H1 (cell line): ENCODE results near the gene NOB1. TPM values are rescaled to one million over a fixed set of nuclear protein-coding genes. Genes with fewer than 3 reads are reported as not detected.

Experiments
- CTCF ChIA-PET: fragments of 300-600 bp; sonication (Branson Sonifier 250); formaldehyde crosslinking; loops from one replicate; lab custom pipeline; 2021; ENCODE audit not compliant: partially characterized antibody; lab: Charles Lee
- POLR2A ChIA-PET: fragments of 300-600 bp; sonication (Branson Sonifier 250); formaldehyde crosslinking; loops from one replicate; lab custom pipeline; 2021; ENCODE audit warnings: inconsistent platforms; ENCODE audit not compliant: partially characterized antibody; lab: Charles Lee
- DNase-seq, 2 experiments: peaks; one replicate each; pipeline versions ENCODE4 v3.0.0 to v3.0.0-alpha.2; 2010 to 2022; ENCODE audit warnings: low spot score in 2 of 2, low read depth in 1 of 2, mixed read lengths in 1 of 2
- FAIRE-seq: peaks from 2 replicates; lab custom pipeline; 2011; peaks lifted over from hg19 to GRCh38; lab: Jason Lieb, UNC
- H2AFZ ChIP-seq: 2 replicates; pipeline ENCODE4 v1.8.1; 2012; ENCODE audit warnings: low read length, inconsistent platforms
- H2AK5ac ChIP-seq: 2 replicates; pipeline ENCODE4 v1.6.1; 2013; ENCODE audit warnings: low read depth, low read length
- H2BK120ac ChIP-seq: replicated peaks from 2 replicates; pipeline ENCODE3; 2013; ENCODE audit warnings: low read depth, low read length, inconsistent platforms
- H2BK12ac ChIP-seq: 2 replicates; pipeline ENCODE4 v1.6.1; 2013; ENCODE audit warnings: low read depth, low read length
- H2BK15ac ChIP-seq: 2 replicates; pipeline ENCODE4 v1.6.1; 2013; ENCODE audit warnings: low read length
- H2BK20ac ChIP-seq: 2 replicates; pipeline ENCODE4 v1.6.1; 2013; ENCODE audit warnings: low read length
- H2BK5ac ChIP-seq: 2 replicates; pipeline ENCODE4 v1.6.1; 2013; ENCODE audit warnings: low read depth, low read length
- H3K14ac ChIP-seq: 2 replicates; pipeline ENCODE4 v1.6.1; 2013; ENCODE audit warnings: inconsistent platforms; ENCODE audit not compliant: insufficient read length
- H3K18ac ChIP-seq: 2 replicates; pipeline ENCODE4 v1.6.1; 2013; ENCODE audit warnings: low read length; ENCODE audit errors: extremely low read depth
- H3K23ac ChIP-seq: 2 replicates; pipeline ENCODE4 v1.6.1; 2013; ENCODE audit warnings: inconsistent platforms; ENCODE audit not compliant: insufficient read length
- H3K23me2 ChIP-seq: 2 replicates; pipeline ENCODE4 v1.6.1; 2013; ENCODE audit warnings: low read depth, low read length
- H3K27ac ChIP-seq: 2 replicates; pipeline ENCODE4 v1.6.1; 2011; ENCODE audit warnings: low read depth, low read length, inconsistent platforms
- H3K27me3 ChIP-seq, 4 experiments: replicated peaks in 1 of 4; 1 replicate in 1 of 4; 2 replicates in 3 of 4; pipeline versions ENCODE4 v1.6.1 to v1.8.1; 2011 to 2013; ENCODE audit warnings: low read length in 3 of 4, mild to moderate bottlenecking in 3 of 4, inconsistent platforms in 2 of 4, mixed read lengths in 2 of 4, moderate library complexity in 1 of 4; ENCODE audit not compliant: control insufficient read depth in 3 of 4, insufficient read depth in 3 of 4; ENCODE audit errors: extremely low read depth in 1 of 4
- H3K36me3 ChIP-seq, 4 experiments: 2 replicates each; pipeline versions ENCODE4 v1.6.1 to v1.8.1; 2011 to 2013; ENCODE audit warnings: mild to moderate bottlenecking in 4 of 4, low read length in 3 of 4, moderate library complexity in 2 of 4, control low read depth in 1 of 4, inconsistent platforms in 1 of 4; ENCODE audit not compliant: insufficient read depth in 4 of 4, control insufficient read depth in 2 of 4
- H3K4ac ChIP-seq: replicated peaks from 2 replicates; pipeline ENCODE3; 2013; ENCODE audit warnings: low read length, low read depth, mixed read lengths, inconsistent platforms; ENCODE audit not compliant: insufficient read length
- H3K4me1 ChIP-seq, 4 experiments: replicated peaks in 1 of 4; 1 replicate in 1 of 4; 2 replicates in 3 of 4; pipeline versions ENCODE4 v1.6.1 to v1.8.1; 2011 to 2013; ENCODE audit warnings: low read length in 3 of 4, inconsistent platforms in 2 of 4, mixed read lengths in 1 of 4; ENCODE audit not compliant: insufficient read depth in 4 of 4, control insufficient read depth in 3 of 4
- H3K4me2 ChIP-seq, 2 experiments: 2 replicates each; pipeline versions ENCODE4 v1.6.1 to v1.8.1; 2011 to 2013; ENCODE audit warnings: low read depth in 2 of 2, low read length in 2 of 2, control low read depth in 1 of 2, inconsistent platforms in 1 of 2, mild to moderate bottlenecking in 1 of 2; ENCODE audit not compliant: insufficient read depth in 1 of 2
- H3K4me3 ChIP-seq, 4 experiments: fragments of 200-600, 300-600 bp in 1 of 4; sonication (generic), shearing (Covaris generic), sonication (Bioruptor Twin) in 1 of 4; 2 replicates each; pipeline versions ENCODE4 v1.5.1 to v1.8.1; 2011 to 2016; ENCODE audit warnings: low read length in 4 of 4, low read depth in 3 of 4, control low read depth in 2 of 4, inconsistent platforms in 2 of 4, mild to moderate bottlenecking in 2 of 4, mixed read lengths in 1 of 4, moderate library complexity in 1 of 4; ENCODE audit not compliant: insufficient read depth in 2 of 4; ENCODE audit errors: extremely low read depth in 1 of 4
- H3K56ac ChIP-seq: replicated peaks from 2 replicates; pipeline ENCODE3; 2013; ENCODE audit warnings: low read depth, mild to moderate bottlenecking, mixed read lengths, low read length, inconsistent platforms; ENCODE audit not compliant: insufficient read length
- H3K79me1 ChIP-seq: 2 replicates; pipeline ENCODE4 v1.6.1; 2013; ENCODE audit warnings: low read depth, low read length, control low read depth
- H3K79me2 ChIP-seq, 2 experiments: 2 replicates each; pipeline versions ENCODE4 v1.6.1 to v1.8.1; 2012 to 2013; ENCODE audit warnings: low read length in 2 of 2, mild to moderate bottlenecking in 2 of 2, inconsistent platforms in 1 of 2; ENCODE audit not compliant: insufficient read depth in 2 of 2, control insufficient read depth in 1 of 2
- H3K9ac ChIP-seq, 4 experiments: replicated peaks in 1 of 4; 1 replicate in 1 of 4; 2 replicates in 3 of 4; pipeline versions ENCODE4 v1.6.1 to v1.8.1; 2011 to 2013; ENCODE audit warnings: low read depth in 3 of 4, low read length in 3 of 4, control low read depth in 2 of 4, mild to moderate bottlenecking in 2 of 4, moderate library complexity in 2 of 4, inconsistent platforms in 1 of 4; ENCODE audit errors: extremely low read depth in 1 of 4
- H3K9me3 ChIP-seq, 2 experiments: 2 replicates each; pipeline versions ENCODE4 v1.6.1 to v1.8.1; 2012 to 2013; ENCODE audit warnings: mild to moderate bottlenecking in 2 of 2, moderate library complexity in 2 of 2, control low read depth in 1 of 2, inconsistent platforms in 1 of 2, low read depth in 1 of 2, low read length in 1 of 2, mixed read lengths in 1 of 2; ENCODE audit not compliant: insufficient read depth in 2 of 2
- H4K20me1 ChIP-seq, 2 experiments: replicated peaks in 1 of 2; 2 replicates each; pipeline versions ENCODE3 to v1.8.1; 2011 to 2013; ENCODE audit warnings: inconsistent platforms in 2 of 2, low read length in 2 of 2, mild to moderate bottlenecking in 1 of 2; ENCODE audit not compliant: insufficient read depth in 2 of 2, control insufficient read depth in 1 of 2
- H4K5ac ChIP-seq: 2 replicates; pipeline ENCODE4 v1.6.1; 2013; ENCODE audit warnings: low read length, low read depth, mixed read lengths, inconsistent platforms; ENCODE audit not compliant: insufficient read length
- H4K8ac ChIP-seq: 2 replicates; pipeline ENCODE4 v1.8.0; 2013; ENCODE audit warnings: mild to moderate bottlenecking, moderate library complexity, low read length, inconsistent platforms; ENCODE audit not compliant: insufficient read depth; ENCODE audit errors: extremely low read depth
- H4K91ac ChIP-seq: replicated peaks from 2 replicates; pipeline ENCODE3; 2013; ENCODE audit warnings: low read length, mixed read lengths, inconsistent platforms; ENCODE audit not compliant: insufficient read length
- ASH2L ChIP-seq: fragments of 200-600, 300-600 bp; sonication (generic); IDR thresholded peaks from one replicate; pipeline ENCODE4 v1.7.1; 2017; ENCODE audit warnings: low read length
- HDAC2 ChIP-seq, 2 experiments: fragments of 300-600 bp in 1 of 2; sonication (generic) in 1 of 2; IDR thresholded peaks; 2 replicates each; pipeline ENCODE4 v1.6.1; 2011 to 2012; ENCODE audit warnings: low read depth in 2 of 2, low read length in 2 of 2, mild to moderate bottlenecking in 2 of 2, moderate library complexity in 2 of 2, borderline replicate concordance in 1 of 2, inconsistent platforms in 1 of 2
- SP1 ChIP-seq: IDR thresholded peaks from 2 replicates; pipeline ENCODE4 v1.6.1; 2011; ENCODE audit warnings: low read depth, low read length
- WGBS, 2 experiments: shearing (Covaris generic) in 1 of 2; methylation state at CpG; one replicate each; pipeline versions ENCODE4 v1.1.6 to v1.1.7; 2013 to 2015; ENCODE audit warnings: low lambda C conversion rate in 2 of 2, mixed read lengths in 2 of 2, inconsistent platforms in 1 of 2, low coverage in 1 of 2, missing lambda C conversion rate in 1 of 2; ENCODE audit not compliant: insufficient replicate concordance in 2 of 2, insufficient coverage in 1 of 2, insufficient read length in 1 of 2; ENCODE audit errors: extremely low coverage in 1 of 2, missing lambda C conversion rate in 1 of 2; 5-methylcytosine and 5-hydroxymethylcytosine counted together
- polyA plus RNA-seq, 7 experiments: library from polyadenylated mRNA; depleted of rRNA in 3 of 7; stranded (reverse) in 5 of 7; unstranded in 2 of 7; fragments of >200 nt in 5 of 7; fragments of 200-250 nt in 2 of 7; gene quantifications; 1 replicate in 5 of 7; 2 replicates in 1 of 7; 4 replicates in 1 of 7; pipeline versions ENCODE4 v1.2.1 to v1.2.3, GENCODE V29; 2011 to 2013; ENCODE audit warnings: missing spikeins in 2 of 7, mixed read lengths in 2 of 7
- total RNA-seq: library from RNA; stranded (reverse); fragmentation: NEBNext Ultra II Directional; extraction: Animal tissue kit (Norgen Biotek cat#: 25700); gene quantifications from 2 replicates; pipeline ENCODE4 v1.2.1, GENCODE V29; 2021

The NOB1 gene
- total and polyA plus RNA-seq, 2 of the 8 experiments (the other 6 are each of a cell fraction or from before 2014, with no cell fraction given), result 88.2 to 108 TPM

- DNase-seq (no peak), FAIRE-seq (no peak)
- H3K4me1 ChIP-seq, result peaks cover 0 to 2% (median 0%) of the 10 kb centered on the region in 4 experiments; a peak in 1 of 7 replicates
- ChIA-PET POLR2A (no interaction called here), CTCF (interaction anchor here (0.8 to 1.4 kb wide), 2 partner anchors 10 to 21 kb away, joined by 3 read pairs; no protein-coding TSS in a partner anchor)
- no peak overlapping the region for H2BK20ac ChIP-seq
- H3K4ac ChIP-seq, result no peak overlapping the region
- H2AK5ac ChIP-seq, result no peak overlapping the region
- H4K5ac ChIP-seq, result no peak overlapping the region
- H3K18ac ChIP-seq, result no peak overlapping the region
- TF ChIP-seq HDAC2 (IDR thresholded peaks at IDR 0.05; ENCODE audit: borderline replicate concordance in 1 of 2, low read depth in 2 of 2, low read length in 2 of 2) (no peak), SP1 (no peak), ASH2L (no peak)
- H2BK5ac ChIP-seq, result no peak overlapping the region
- H3K23me2 ChIP-seq, result no peaks in the 10 kb centered on the region; the same call in 1 of the 2 replicates
- H3K56ac ChIP-seq, result no peak overlapping the region
- H2BK12ac ChIP-seq, result no peak overlapping the region
- no peak overlapping the region for H2BK15ac ChIP-seq
- H3K79me1 ChIP-seq, result no peaks in the 10 kb centered on the region; the same call in 1 of the 2 replicates
- no peak overlapping the region for H4K8ac ChIP-seq
- no peak overlapping the region for H3K14ac ChIP-seq
- no peaks in the 10 kb centered on the region for H3K9me3 ChIP-seq
- H4K91ac ChIP-seq, result no peak overlapping the region
- H3K4me2 ChIP-seq, result no peak overlapping the region
- WGBS, 2 experiments, result 93% methylated on average over 2 of the region's 2 CpGs; no CpG with 5 or more reads in 1 of the 2 experiments
- H3K79me2 ChIP-seq, result no peaks in the 10 kb centered on the region
- no peak overlapping the region for H2BK120ac ChIP-seq
- H3K4me3 ChIP-seq, result no peak overlapping the region
- H3K23ac ChIP-seq, result no peak overlapping the region
- H3K9ac ChIP-seq, result no peak overlapping the region
- H4K20me1 ChIP-seq, result no peaks in the 10 kb centered on the region
- H3K36me3 ChIP-seq, result peaks cover 0 to 2% (median 0%) of the 10 kb centered on the region in 4 experiments; a peak in 3 of 8 replicates
- H3K27me3 ChIP-seq, result no peaks in the 10 kb centered on the region
- no peak overlapping the region for H3K27ac ChIP-seq
- no peak overlapping the region for H2AFZ ChIP-seq
Observed at GRCh38 chr16:69701866-69702265, 52.9 kb downstream of the NOB1 start.
